ENCODE results near the gene TSR3.

- TF ChIP-seq CTCF (IDR thresholded peaks at IDR 0.05; ENCODE audit: low read depth, low read length, missing input control): no peak
- TF ChIP-seq MAX (IDR thresholded peaks at IDR 0.05): no peak
- TF ChIP-seq JUND (IDR thresholded peaks at IDR 0.05): no peak
- TF ChIP-seq RAD21 (IDR thresholded peaks at IDR 0.05): no peak
- TF ChIP-seq REST (IDR thresholded peaks at IDR 0.05): no peak
- TF ChIP-seq TAF1 (conservative IDR thresholded peaks at IDR 0.05): no peak
- no peak for TF ChIP-seq RXRA (IDR thresholded peaks at IDR 0.05)
- no peak for TF ChIP-seq ATF3 (IDR thresholded peaks at IDR 0.05)
- TF ChIP-seq YY1 (IDR thresholded peaks at IDR 0.05): no peak
- TF ChIP-seq HNF4G (IDR thresholded peaks at IDR 0.05): no peak
- TF ChIP-seq SP1 (IDR thresholded peaks at IDR 0.05): no peak
Measured at GRCh38 chr16:1345087-1345486, 6.6 kb downstream of the TSR3 start.

Data from liver (tissue), 3 donors.